GM23248 (cell line): Measurements from ENCODE around the gene ZNF320. TPM values are rescaled to one million over a fixed set of nuclear protein-coding genes. Genes with fewer than 3 reads are reported as not detected.
"Not testable (repeated sequence)": the region's sequence is repeated elsewhere in the genome, so short reads cannot be mapped to it uniquely, and the experiment has no call there.

ENCODE experiments used
- DNase-seq: peaks from one replicate; pipeline ENCODE4 v3.0.0-alpha.2; 2015
- H2AFZ ChIP-seq: fragments of 200-600 bp; sonication (generic); 2 replicates; pipeline ENCODE4 v1.6.1; 2016; ENCODE audit warnings: antibody characterized with exemption
- H3F3A ChIP-seq: fragments of 200-600 bp; sonication (generic); 2 replicates; pipeline ENCODE4 v1.6.1; 2016; ENCODE audit warnings: mild to moderate bottlenecking, antibody characterized with exemption, mixed run types; ENCODE audit not compliant: insufficient read depth
- H3K27ac ChIP-seq: fragments of 200-600 bp; sonication (generic); 2 replicates; pipeline ENCODE4 v1.5.1; 2016; ENCODE audit warnings: mild to moderate bottlenecking
- H3K27me3 ChIP-seq: fragments of 200-600 bp; sonication (generic); replicated peaks from 2 replicates; pipeline ENCODE4 v1.6.1; 2016; ENCODE audit warnings: mild to moderate bottlenecking; ENCODE audit not compliant: insufficient read depth
- H3K36me3 ChIP-seq: fragments of 200-600 bp; sonication (generic); 2 replicates; pipeline ENCODE4 v1.6.1; 2016; ENCODE audit warnings: low read depth, mild to moderate bottlenecking
- H3K4me1 ChIP-seq: fragments of 200-600 bp; sonication (generic); 2 replicates; pipeline ENCODE4 v1.6.1; 2016; ENCODE audit warnings: mild to moderate bottlenecking; ENCODE audit not compliant: insufficient read depth
- H3K4me2 ChIP-seq: fragments of 200-600 bp; sonication (generic); one replicate; pipeline ENCODE4 v1.6.1; 2016; ENCODE audit warnings: mild to moderate bottlenecking; ENCODE audit not compliant: unreplicated experiment
- H3K4me3 ChIP-seq: fragments of 200-600 bp; sonication (generic); 2 replicates; pipeline ENCODE4 v1.5.1; 2016; ENCODE audit warnings: mild to moderate bottlenecking
- H3K79me2 ChIP-seq: fragments of 200-600 bp; sonication (generic); 2 replicates; pipeline ENCODE4 v1.6.1; 2016; ENCODE audit warnings: mild to moderate bottlenecking; ENCODE audit not compliant: insufficient read depth
- H3K9ac ChIP-seq: fragments of 200-600 bp; sonication (generic); 2 replicates; pipeline ENCODE4 v1.6.1; 2016; ENCODE audit warnings: mild to moderate bottlenecking
- H3K9me2 ChIP-seq: fragments of 200-600 bp; sonication (generic); 2 replicates; pipeline ENCODE4 v1.6.1; 2016; ENCODE audit warnings: mixed run types, mild to moderate bottlenecking, moderate library complexity; ENCODE audit not compliant: insufficient read depth
- H3K9me3 ChIP-seq: fragments of 200-600 bp; sonication (generic); one replicate; pipeline ENCODE4 v1.6.1; 2017; ENCODE audit warnings: low read depth
- H4K20me1 ChIP-seq: fragments of 200-600 bp; sonication (generic); 2 replicates; pipeline ENCODE4 v1.6.0; 2016; ENCODE audit not compliant: insufficient read depth
- EZH2 ChIP-seq: fragments of 200-600 bp; sonication (generic); IDR thresholded peaks from 2 replicates; pipeline ENCODE4 v1.6.1; 2018; ENCODE audit warnings: antibody characterized with exemption, mild to moderate bottlenecking; ENCODE audit not compliant: insufficient read depth, poor library complexity, severe bottlenecking
- EZH2phosphoT487 ChIP-seq: fragments of 200-600 bp; sonication (generic); IDR thresholded peaks from 2 replicates; pipeline ENCODE4 v1.6.1; 2018; ENCODE audit warnings: antibody characterized with exemption, moderate library complexity, mild to moderate bottlenecking, low read depth; ENCODE audit not compliant: insufficient read depth
- WGBS, 2 experiments: methylation state at CpG; one replicate each; pipeline ENCODE4 v1.1.6; 2015 to 2017; ENCODE audit warnings: low lambda C conversion rate in 2 of 2, low coverage in 1 of 2; ENCODE audit errors: missing lambda C conversion rate in 2 of 2; 5-methylcytosine and 5-hydroxymethylcytosine counted together
- in situ Hi-C: fragments of 300-500 bp; cut with MboI; formaldehyde crosslinking; loops from 2 replicates; pipeline ENCODE4 v1.15.0; 2020
- polyA plus RNA-seq: library from polyadenylated mRNA; unstranded; fragments of >200 nt; fragmentation: Nextera tagmentation; extraction: Ambion mirVana; gene quantifications from 2 replicates; pipeline ENCODE4 v1.2.1, GENCODE V29; 2016
- total RNA-seq: library from RNA; depleted of rRNA; stranded (reverse); fragments of >200 nt; shearing (Covaris generic); gene quantifications from 2 replicates; pipeline ENCODE4 v1.2.3, GENCODE V29; 2014; rRNA removed

Gene ZNF320
- total RNA-seq (3.8 and 16.4 TPM in 2 replicates), polyA plus RNA-seq (4.3 and 5.3 TPM in 2 replicates)

DNA sequence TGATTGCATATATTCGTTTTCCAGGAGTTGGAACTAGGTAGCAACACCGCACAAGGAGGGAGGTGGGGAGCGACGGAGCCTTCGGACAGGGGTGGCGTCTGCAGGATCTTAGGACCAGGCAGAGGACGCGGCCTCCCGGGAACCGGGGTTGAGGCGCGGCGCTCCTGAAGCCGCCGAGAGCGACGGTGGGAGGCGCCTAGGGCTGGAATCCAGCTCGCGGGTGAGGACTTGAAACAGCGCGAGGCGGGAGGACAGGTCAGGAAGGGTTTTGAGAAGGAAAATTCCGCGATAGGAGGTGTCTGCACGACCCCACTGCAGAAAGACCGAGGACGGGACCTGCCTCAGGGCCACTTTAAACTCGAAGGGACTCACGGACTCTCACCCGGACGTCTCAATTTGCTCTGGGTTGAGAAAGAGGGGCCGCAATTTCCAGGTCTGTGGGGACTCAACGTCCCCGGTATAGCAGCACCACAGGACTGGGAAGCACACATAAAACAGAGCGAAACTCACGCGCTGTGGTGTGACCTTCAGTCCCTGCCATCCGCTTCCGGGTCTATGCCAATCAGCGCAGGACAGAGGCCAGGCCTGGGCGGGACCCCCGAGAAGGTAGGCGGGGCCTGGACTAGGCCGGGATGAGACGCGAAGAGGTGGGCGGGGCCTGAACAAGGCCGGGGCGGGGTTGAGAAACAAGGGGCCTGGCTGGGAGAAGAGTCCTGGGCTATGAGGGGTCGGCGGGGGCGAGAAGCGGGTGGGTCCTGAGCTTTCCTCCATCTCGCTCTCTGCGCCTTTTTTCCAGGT lies at the start of gene ZNF320:
ZNF320 (minus strand) TSS at position 498 of the 798 bp plus-strand sequence. CDS start 7,380 bp downstream, outside the sequence.
- H3K27ac ChIP-seq, result peak within 1 kb of the TSS; percentile 86
- in situ Hi-C loops, result no loop called here
- peak within 1 kb of the TSS; percentile 94 for H2AFZ ChIP-seq
- peaks cover 4% of the 10 kb centered on the region; the same call in 1 of the 2 replicates for H3K4me1 ChIP-seq
- 1 to 2% methylated on average over 50 to 56 of the region's 56 CpGs for WGBS, 2 experiments
- no peaks in the 10 kb centered on the region for H3K27me3 ChIP-seq
- H3K9me3 ChIP-seq, result no peaks in the 10 kb centered on the region
- H3K4me3 ChIP-seq, result peak within 1 kb of the TSS; percentile 82
- H3K4me2 ChIP-seq, result peak within 1 kb of the TSS; percentile 93
- H3K9me2 ChIP-seq, result no peaks in the 10 kb centered on the region
- TF ChIP-seq EZH2 (no peak), EZH2phosphoT487 (no peak)
- peaks cover 38% of the 10 kb centered on the region for H3K79me2 ChIP-seq
- no peaks in the 10 kb centered on the region; the same call in 1 of the 2 replicates for H3K36me3 ChIP-seq
- H4K20me1 ChIP-seq, result no peaks in the 10 kb centered on the region
- DNase-seq, result peak; percentile 99
- H3F3A ChIP-seq, result no peaks in the 10 kb centered on the region
- peak within 1 kb of the TSS; percentile 90 for H3K9ac ChIP-seq

DNA sequence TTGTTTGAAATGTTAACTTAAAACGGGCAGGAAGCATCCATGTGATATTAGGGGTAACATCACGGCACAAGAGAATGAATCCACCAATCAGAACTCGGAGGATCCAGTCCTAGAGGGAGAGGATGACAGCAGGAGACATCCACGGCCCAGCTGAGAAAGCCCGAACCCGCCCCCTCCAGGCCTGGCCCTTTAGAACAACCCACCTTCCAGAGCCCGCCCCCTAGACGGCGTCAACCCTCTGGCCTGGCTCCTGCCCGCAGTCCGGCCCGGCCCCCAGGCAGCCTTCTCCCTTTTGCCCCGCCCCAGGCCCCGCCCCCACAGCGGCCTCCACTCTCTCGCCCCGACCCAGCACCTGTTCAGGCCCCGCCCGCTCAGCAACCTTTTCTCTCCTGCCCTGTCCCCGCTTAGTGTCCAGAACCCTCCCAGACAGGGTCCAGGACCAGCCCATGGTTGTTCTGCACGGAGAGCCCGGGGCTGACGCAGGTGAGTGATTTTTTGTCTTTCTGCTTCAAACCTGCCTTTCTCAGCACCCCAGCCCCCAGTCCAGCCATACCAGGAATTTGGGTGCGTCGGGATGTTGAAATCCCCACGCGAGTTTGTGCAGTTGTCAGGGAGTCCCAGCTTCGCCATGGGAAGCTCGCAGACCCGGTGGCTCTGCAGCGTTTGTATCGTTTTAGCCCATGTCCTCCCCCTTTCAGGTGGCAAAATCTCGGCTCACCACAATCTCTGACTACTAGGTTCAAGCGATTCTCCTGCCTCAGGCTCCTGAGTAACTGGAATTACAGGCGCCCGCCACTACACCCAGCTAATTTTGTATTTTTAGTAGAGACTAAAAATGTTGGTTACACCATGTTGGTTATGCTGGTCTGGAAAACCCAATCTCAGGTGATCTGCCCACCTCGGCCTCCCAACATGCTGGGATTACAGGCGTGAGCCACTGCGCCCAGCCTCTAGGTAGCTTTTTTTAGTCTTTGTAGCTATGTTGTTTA lies 49.2 kb upstream of the ZNF320 start:
- peak; percentile 53 for DNase-seq
- Histone ChIP-seq H3K4me3 (no peak overlapping the region), H3K27ac (no peak overlapping the region), H3K9ac (no peak overlapping the region), H3K4me2 (peak overlapping the region; percentile 42), H3K79me2 (no peaks in the 10 kb centered on the region), H3F3A (peaks cover 3% of the 10 kb centered on the region; the same call in 1 of the 2 replicates), H3K27me3 (no peaks in the 10 kb centered on the region), H4K20me1 (no peaks in the 10 kb centered on the region), H3K36me3 (peaks cover 21% of the 10 kb centered on the region), H3K9me3 (peaks cover 10% of the 10 kb centered on the region), H3K4me1 (peaks cover 4% of the 10 kb centered on the region; the same call in 1 of the 2 replicates), H3K9me2 (no peaks in the 10 kb centered on the region), H2AFZ (no peak overlapping the region)
- TF ChIP-seq EZH2 (no peak), EZH2phosphoT487 (no peak)
- 38 to 50% methylated on average over 27 to 39 of the region's 39 CpGs for WGBS, 2 experiments
- in situ Hi-C loops, result no loop called here

DNA sequence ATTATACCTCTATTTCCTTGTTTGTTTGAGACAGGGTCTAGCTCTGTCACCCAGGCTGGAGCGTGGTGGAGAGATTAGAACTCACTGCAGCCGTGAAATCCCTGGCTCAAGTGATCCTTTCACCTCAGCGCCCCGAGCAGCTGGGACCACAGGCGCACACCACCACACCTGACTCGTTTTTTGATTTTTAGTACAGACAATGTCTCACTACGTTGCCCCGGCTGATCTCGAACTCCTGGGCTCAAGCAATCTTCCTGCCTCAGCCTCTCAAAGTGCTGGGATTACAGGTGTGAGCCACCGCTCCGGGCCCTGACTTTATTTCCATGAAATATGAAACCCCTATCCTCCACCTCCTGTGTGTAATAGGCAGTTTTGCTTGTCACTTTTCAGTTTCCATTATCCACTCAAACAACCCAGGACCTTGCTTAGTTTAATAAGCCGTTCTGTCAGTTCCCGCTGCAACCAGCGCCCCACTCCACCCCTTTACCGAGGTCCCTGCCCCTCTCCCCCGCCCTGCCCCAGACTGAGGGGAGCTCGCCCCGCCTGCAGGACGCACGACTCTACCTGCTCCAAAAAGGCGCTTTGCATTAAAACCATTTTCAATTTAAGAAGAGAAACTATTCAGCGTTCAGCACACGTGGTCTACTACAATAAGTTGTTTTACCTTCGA lies 48.4 kb upstream of the ZNF320 start:
- peaks cover 12% of the 10 kb centered on the region for H3K36me3 ChIP-seq
- no peaks in the 10 kb centered on the region for H4K20me1 ChIP-seq
- peak overlapping the region; percentile 42 for H3K4me2 ChIP-seq
- H3K9me3 ChIP-seq, result peaks cover 5% of the 10 kb centered on the region
- H3K4me1 ChIP-seq, result peaks cover 4% of the 10 kb centered on the region; the same call in 1 of the 2 replicates
- H3K27ac ChIP-seq, result no peak overlapping the region
- H3K27me3 ChIP-seq, result no peaks in the 10 kb centered on the region
- in situ Hi-C loops, result no loop called here
- no peak overlapping the region for H3K9ac ChIP-seq
- TF ChIP-seq EZH2 (no peak), EZH2phosphoT487 (no peak)
- H2AFZ ChIP-seq, result no peak overlapping the region
- H3K9me2 ChIP-seq, result no peaks in the 10 kb centered on the region
- peaks cover 3% of the 10 kb centered on the region; the same call in 1 of the 2 replicates for H3F3A ChIP-seq
- WGBS, 2 experiments, result 37 to 48% methylated on average over 21 to 24 of the region's 24 CpGs
- no peaks in the 10 kb centered on the region for H3K79me2 ChIP-seq
- DNase-seq, result no peak
- H3K4me3 ChIP-seq, result no peak overlapping the region

DNA sequence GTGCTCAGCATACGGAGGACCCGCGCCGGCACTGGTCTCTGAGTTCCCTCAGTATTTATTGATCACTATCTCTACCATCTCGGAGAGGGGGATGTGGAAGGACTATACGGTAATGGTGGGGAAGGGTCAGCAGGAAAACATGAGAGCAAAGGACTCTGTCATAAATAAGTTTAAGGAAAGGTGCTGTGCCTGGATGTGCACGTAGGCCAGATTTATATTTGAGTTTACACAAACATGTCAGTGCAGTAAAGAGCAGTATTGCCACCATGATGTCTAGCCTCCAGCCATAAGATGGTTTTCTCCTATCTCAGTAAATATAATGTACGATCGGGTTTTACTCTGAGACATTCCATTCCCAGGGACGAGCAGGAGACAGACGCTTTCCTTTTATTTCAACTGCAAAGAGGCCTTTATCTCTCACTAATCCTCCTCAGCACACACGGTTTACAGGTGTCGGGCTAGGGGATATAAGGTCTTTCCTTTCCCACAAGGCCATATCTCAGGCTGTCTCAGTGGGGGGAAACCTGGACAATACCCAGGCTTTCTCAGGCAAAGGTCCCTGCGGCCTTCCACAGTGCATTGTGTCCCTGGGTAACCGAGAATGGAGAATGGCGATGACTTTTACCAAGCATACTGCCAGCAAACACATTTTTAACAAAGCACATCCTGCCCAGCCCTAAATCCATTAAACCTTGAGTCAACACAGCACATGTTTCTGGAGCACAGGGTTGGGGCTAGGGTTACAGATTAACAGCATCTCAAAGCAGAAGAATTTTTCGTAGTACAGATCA lies 47.5 kb upstream of the ZNF320 start:
- H3K4me2 ChIP-seq, H3K27ac ChIP-seq, H3K9me3 ChIP-seq, H3K9me2 ChIP-seq, H3F3A ChIP-seq, H3K9ac ChIP-seq, in situ Hi-C loops, H3K4me3 ChIP-seq, H4K20me1 ChIP-seq, H3K79me2 ChIP-seq, H2AFZ ChIP-seq, H3K4me1 ChIP-seq, H3K27me3 ChIP-seq, DNase-seq, H3K36me3 ChIP-seq: not testable (repeated sequence)
- WGBS, 2 experiments, result 90 to 92% methylated on average over 17 of the region's 17 CpGs
